ENCODE results near the gene TBL1XR1. TPM values are rescaled to one million over a fixed set of nuclear protein-coding genes. Genes with fewer than 3 reads are reported as not detected.
A peak's percentile ranks its signal among the peaks of the same experiment; 100 is the strongest.
"Not testable (repeated sequence)": the region's sequence is repeated elsewhere in the genome, so short reads cannot be mapped to it uniquely, and the experiment has no call there.

TBL1XR1 gene
- total RNA-seq, 6 experiments from 2014 or later = 32.6 to 80.6 (median 56.2) TPM

- H3K27me3 ChIP-seq = no peaks in the 10 kb centered on the region
- whole genome bisulfite sequencing (ENCODE audit: insufficient coverage, low coverage, low lambda C conversion rate, missing lambda C conversion rate) = 49% methylated on average over 5 of the region's 6 CpGs
- H3K9me3 ChIP-seq = no peaks in the 10 kb centered on the region
- peak in 3 of 4 donors; percentile 22 to 36 (median 23) for ATAC-seq
- DNase-seq = no peak
- no peaks in the 10 kb centered on the region for H3K4me1 ChIP-seq
- intact Hi-C loops (cut with DNase I) = no loop called here
- TF ChIP-seq POLR2A (IDR thresholded peaks at IDR 0.05) = no peak
- TF ChIP-seq CTCF (IDR thresholded peaks at IDR 0.05) = no peak
- H3K4me3 ChIP-seq = no peak overlapping the region
- H3K27ac ChIP-seq = no peak overlapping the region
- no peaks in the 10 kb centered on the region for H3K36me3 ChIP-seq
Measured at GRCh38 chr3:177141899-177142646, 55.2 kb downstream of the TBL1XR1 start.

DNA sequence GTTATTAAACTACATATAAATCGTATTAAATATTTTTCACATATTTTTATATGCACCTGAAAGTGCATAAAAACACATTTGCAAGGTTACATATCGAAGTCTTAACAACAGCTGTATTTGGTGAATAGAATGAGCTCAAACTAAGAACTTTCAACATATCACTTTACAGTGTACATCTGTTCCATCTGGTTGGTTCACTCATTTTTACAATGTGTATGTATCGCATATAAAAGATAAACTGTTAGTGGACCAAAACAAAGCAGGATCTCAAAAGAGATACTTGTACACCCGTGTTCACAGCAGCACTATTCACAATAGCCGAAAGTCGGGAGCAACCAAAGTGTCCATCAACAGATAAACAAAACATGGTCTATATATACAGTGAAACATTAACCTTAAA, 55.8 kb downstream of the TBL1XR1 start:
- TF ChIP-seq CTCF (IDR thresholded peaks at IDR 0.05) (no peak), POLR2A (IDR thresholded peaks at IDR 0.05) (no peak)
- intact Hi-C loops (cut with DNase I) = no loop called here
- WGBS (ENCODE audit: insufficient coverage, low coverage, low lambda C conversion rate, missing lambda C conversion rate) = 64% methylated on average over 6 of the region's 6 CpGs
- Histone ChIP-seq H3K4me1 (no peaks in the 10 kb centered on the region), H3K9me3 (no peaks in the 10 kb centered on the region), H3K27ac (no peak overlapping the region), H3K4me3 (no peak overlapping the region), H3K36me3 (no peaks in the 10 kb centered on the region), H3K27me3 (no peaks in the 10 kb centered on the region)
- ATAC-seq = no peak
- no peak for DNase-seq

DNA sequence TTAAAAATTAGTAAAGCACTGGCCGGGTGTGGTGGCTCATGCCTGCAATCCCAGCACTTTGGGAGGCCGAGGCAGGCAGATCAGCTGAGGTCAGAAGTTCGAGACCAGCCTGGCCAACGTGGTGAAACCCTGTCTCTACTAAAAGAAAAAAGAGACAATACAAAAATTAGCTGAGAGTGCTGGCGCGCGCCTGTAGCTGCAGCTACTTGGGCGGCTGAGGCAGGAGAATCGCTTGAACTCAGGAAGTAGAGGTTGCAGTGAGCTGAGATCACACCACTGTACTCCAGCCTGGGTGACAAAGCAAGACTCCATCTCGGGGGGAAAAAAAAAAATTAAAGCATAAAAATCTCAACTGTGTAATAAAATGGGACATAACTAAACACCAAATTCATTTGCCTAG, 58.1 kb downstream of the TBL1XR1 start:
- WGBS (ENCODE audit: insufficient coverage, low coverage, low lambda C conversion rate, missing lambda C conversion rate) = 89% methylated on average over 10 of the region's 10 CpGs
- not testable (repeated sequence) for H3K4me1 ChIP-seq, DNase-seq

DNA sequence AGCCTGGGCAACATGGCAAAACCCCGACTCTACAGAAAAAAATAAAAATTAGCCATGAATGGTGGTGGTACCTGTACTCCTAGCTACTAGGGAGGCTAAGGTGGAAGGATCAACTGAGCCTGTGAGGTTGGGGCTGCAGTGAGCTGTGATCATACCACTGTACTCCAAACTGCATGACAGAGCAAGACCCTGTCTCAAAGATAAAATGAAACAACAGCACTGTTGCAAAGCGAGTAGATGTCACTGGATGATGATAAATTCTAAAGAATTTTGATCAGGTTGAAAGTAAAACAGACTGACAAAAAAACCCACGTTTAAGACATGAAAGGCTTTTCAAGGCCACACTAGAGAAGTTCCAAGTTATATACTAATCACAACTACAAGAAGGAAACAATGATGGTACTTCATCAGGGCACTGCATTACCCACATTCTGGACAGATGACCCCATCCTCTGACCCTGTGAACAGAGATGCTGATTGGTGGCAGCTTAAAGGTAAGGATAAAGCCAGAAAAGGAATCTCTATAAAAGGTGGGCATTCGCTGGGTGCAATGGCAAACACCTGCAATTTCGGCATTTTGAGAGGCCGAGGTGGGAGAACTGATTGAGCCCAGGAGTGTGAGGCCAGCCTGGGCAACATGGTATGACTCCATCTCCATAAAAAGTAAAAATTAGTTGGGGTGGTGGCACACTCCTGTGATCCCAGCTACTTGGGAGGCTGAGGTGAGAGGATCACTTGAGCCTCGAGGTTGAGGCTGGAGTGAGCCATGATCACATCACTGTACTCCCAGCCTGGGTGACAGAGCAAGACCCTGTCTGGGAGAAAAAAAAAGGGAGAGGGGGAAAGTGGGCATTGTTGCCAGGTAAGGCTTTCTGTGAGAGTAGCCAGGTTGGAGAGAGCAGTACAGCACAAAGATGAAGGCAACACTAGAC, 59.2 kb downstream of the TBL1XR1 start:
- H3K36me3 ChIP-seq = no peaks in the 10 kb centered on the region

More for the DNA sequence above, 58.1 kb downstream of the TBL1XR1 start:
- H3K27me3 ChIP-seq; H3K27ac ChIP-seq; H3K36me3 ChIP-seq; ATAC-seq; H3K4me3 ChIP-seq; H3K9me3 ChIP-seq; intact Hi-C loops (cut with DNase I): not testable (repeated sequence)

More for the DNA sequence above, 59.2 kb downstream of the TBL1XR1 start:
- 85% methylated on average over 7 of the region's 7 CpGs for WGBS (ENCODE audit: insufficient coverage, low coverage, low lambda C conversion rate, missing lambda C conversion rate)
- DNase-seq = no peak
- intact Hi-C loops (cut with DNase I) = no loop called here
- Histone ChIP-seq H3K27me3 (no peaks in the 10 kb centered on the region), H3K4me1 (no peaks in the 10 kb centered on the region), H3K4me3 (no peak overlapping the region), H3K27ac (no peak overlapping the region), H3K9me3 (no peaks in the 10 kb centered on the region)
- no peak for TF ChIP-seq CTCF (IDR thresholded peaks at IDR 0.05)
- no peak for TF ChIP-seq POLR2A (IDR thresholded peaks at IDR 0.05)
- ATAC-seq = no peak
